Breast epithelium (tissue), 3 donors: ENCODE data around the gene PPP1R12B.

Experiments used
- POLR2A ChIP-seq: fragments of 450-650 bp; IDR thresholded peaks from one replicate; pipeline ENCODE4 v1.6.1; 2016; ENCODE audit warnings: antibody characterized with exemption, mild to moderate bottlenecking, moderate library complexity
- TF ChIP-seq, protein P1 (sequence below), 3 donors: fragments of 450-650 bp; IDR thresholded peaks; one replicate each; pipeline ENCODE4 v1.5.1; 2016 to 2017; ENCODE audit warnings: antibody characterized with exemption in 3 of 3, mild to moderate bottlenecking in 3 of 3, moderate library complexity in 3 of 3

DNA sequence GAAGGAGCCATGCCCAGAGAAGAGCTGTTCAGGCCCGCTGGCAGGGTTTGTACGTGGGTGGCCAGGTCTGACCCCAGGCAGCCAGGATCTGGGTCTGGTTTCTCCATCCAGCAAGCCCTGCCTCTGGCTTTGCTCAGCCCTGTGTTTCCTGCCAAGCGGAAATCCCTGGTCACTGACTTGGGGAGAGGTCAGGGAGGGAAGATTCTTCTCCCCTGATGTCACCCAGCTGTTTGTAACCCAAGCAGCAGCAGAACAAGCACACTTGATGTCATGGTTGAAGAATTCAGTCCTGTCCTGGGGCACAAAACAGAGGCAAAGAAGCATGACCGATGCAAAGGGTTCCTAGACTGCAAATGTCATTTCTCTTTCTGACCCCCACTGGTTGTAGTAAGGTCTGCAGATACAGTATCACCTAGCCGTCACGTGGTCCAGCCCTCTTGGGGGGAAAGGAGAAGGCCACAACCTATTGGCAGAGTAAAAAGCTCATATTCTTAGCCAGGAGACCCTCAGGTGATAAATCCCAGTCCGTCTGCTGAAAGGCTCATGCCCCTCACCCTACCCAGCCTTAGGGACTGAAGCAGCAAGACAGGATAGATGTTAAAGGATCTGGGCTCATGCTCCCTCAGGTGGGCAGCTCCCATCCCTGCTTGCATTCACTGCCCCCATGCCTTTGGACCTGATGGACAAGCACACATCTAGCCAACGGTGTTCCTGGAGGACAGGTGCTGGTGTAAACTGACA lies 240.9 kb downstream of the PPP1R12B start:
- TF ChIP-seq, protein P1, sequence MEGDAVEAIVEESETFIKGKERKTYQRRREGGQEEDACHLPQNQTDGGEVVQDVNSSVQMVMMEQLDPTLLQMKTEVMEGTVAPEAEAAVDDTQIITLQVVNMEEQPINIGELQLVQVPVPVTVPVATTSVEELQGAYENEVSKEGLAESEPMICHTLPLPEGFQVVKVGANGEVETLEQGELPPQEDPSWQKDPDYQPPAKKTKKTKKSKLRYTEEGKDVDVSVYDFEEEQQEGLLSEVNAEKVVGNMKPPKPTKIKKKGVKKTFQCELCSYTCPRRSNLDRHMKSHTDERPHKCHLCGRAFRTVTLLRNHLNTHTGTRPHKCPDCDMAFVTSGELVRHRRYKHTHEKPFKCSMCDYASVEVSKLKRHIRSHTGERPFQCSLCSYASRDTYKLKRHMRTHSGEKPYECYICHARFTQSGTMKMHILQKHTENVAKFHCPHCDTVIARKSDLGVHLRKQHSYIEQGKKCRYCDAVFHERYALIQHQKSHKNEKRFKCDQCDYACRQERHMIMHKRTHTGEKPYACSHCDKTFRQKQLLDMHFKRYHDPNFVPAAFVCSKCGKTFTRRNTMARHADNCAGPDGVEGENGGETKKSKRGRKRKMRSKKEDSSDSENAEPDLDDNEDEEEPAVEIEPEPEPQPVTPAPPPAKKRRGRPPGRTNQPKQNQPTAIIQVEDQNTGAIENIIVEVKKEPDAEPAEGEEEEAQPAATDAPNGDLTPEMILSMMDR (IDR thresholded peaks at IDR 0.05) = peak in 2 of 3 donors; percentile 33 to 45
- TF ChIP-seq POLR2A = no peak
